HepG2 (cell line): ENCODE data around the gene PA2G4. TPM values are rescaled to one million over a fixed set of nuclear protein-coding genes. Genes with fewer than 3 reads are reported as not detected.

ENCODE experiments used
- CTCF ChIP-seq: sonication (generic); formaldehyde crosslinking; IDR thresholded peaks from 2 replicates; pipeline ENCODE4 v1.5.0; 2020; ENCODE audit warnings: mild to moderate bottlenecking, missing genetic modification reagents, moderate library complexity
- DMTF1 ChIP-seq: sonication (generic); formaldehyde crosslinking; IDR thresholded peaks from 2 replicates; pipeline ENCODE4 v1.4.0; 2020; ENCODE audit warnings: mild to moderate bottlenecking, missing genetic modification reagents
- DZIP1 ChIP-seq: sonication (generic); formaldehyde crosslinking; IDR thresholded peaks from 2 replicates; pipeline ENCODE4 v1.5.0; 2020; ENCODE audit warnings: mild to moderate bottlenecking, missing genetic modification reagents
- GPBP1L1 ChIP-seq: sonication (generic); formaldehyde crosslinking; IDR thresholded peaks from 2 replicates; pipeline ENCODE4 v1.5.0; 2020; ENCODE audit warnings: mild to moderate bottlenecking, missing genetic modification reagents
- SIN3A ChIP-seq: IDR thresholded peaks from 2 replicates; pipeline ENCODE4 v1.6.1; 2011; ENCODE audit warnings: low read depth, mild to moderate bottlenecking, control low read depth, low read length, borderline replicate concordance
- ZNF138 ChIP-seq: sonication (generic); formaldehyde crosslinking; IDR thresholded peaks from 2 replicates; pipeline ENCODE4 v1.5.0; 2020; ENCODE audit warnings: mild to moderate bottlenecking, low read depth, missing genetic modification reagents
- ZNF142 ChIP-seq: sonication (generic); formaldehyde crosslinking; IDR thresholded peaks from 2 replicates; pipeline ENCODE4 v1.4.0; 2020; ENCODE audit warnings: missing genetic modification reagents
- ZNF460 ChIP-seq: sonication (generic); formaldehyde crosslinking; IDR thresholded peaks from 2 replicates; pipeline ENCODE4 v1.5.1; 2020; ENCODE audit warnings: missing genetic modification reagents, mild to moderate bottlenecking, borderline replicate concordance
- ZNF550 ChIP-seq: sonication (generic); formaldehyde crosslinking; IDR thresholded peaks from 2 replicates; pipeline ENCODE4 v1.4.0; 2020; ENCODE audit warnings: mild to moderate bottlenecking, missing genetic modification reagents, borderline replicate concordance
- ZNF770 ChIP-seq: sonication (generic); formaldehyde crosslinking; IDR thresholded peaks from 2 replicates; pipeline ENCODE4 v1.5.0; 2020; ENCODE audit warnings: mild to moderate bottlenecking, missing genetic modification reagents
- polyA plus RNA-seq, 8 experiments: library from polyadenylated mRNA; depleted of rRNA in 3 of 8; stranded (reverse) in 7 of 8; unstranded in 1 of 8; fragments of >200 nt; fragmentation: Illumina TruSeq in 4 of 8; extraction: Trizol in 4 of 8; gene quantifications; 2 replicates each; pipeline versions ENCODE4 v1.2.1 to v1.2.3, GENCODE V29; 2011 to 2016; ENCODE audit warnings: low read depth in 4 of 8, missing spikeins in 1 of 8, mixed read lengths in 1 of 8; ENCODE audit not compliant: insufficient read depth in 1 of 8
- total RNA-seq, 5 experiments: library from RNA; depleted of rRNA; stranded (reverse); fragments of >200 nt; fragmentation: Illumina TruSeq; extraction: Trizol; gene quantifications; 2 replicates each; pipeline ENCODE4 v1.2.3, GENCODE V29; 2016; ENCODE audit warnings: low read depth in 1 of 5

Gene PA2G4
- total and polyA plus RNA-seq, 2 of the 13 experiments (the other 11 are each of a cell fraction or from before 2014, with no cell fraction given), result 147 to 240 TPM

GRCh38 chr12:56079723-56080555, 24.4 kb upstream of the PA2G4 start, which contains the start of gene ERBB3 (continued):
- TF ChIP-seq GPBP1L1 (CRISPR knock-in tag) (no peak), ZNF770 (CRISPR knock-in tag) (no peak), CTCF (peak; percentile 35), ZNF138 (CRISPR knock-in tag) (0 out of 2 replicates have a peak, but pooled peaks have one; percentile 59), DMTF1 (CRISPR knock-in tag) (no peak), SIN3A (peak; percentile 82; the same call in 1 of the 2 replicates), ZNF460 (CRISPR knock-in tag) (0 out of 2 replicates have a peak, but pooled peaks have one; percentile 50), DZIP1 (CRISPR knock-in tag) (no peak), ZNF550 (no peak), ZNF142 (no peak)
